GM18907 (cell line): ENCODE data around the gene OCA2.

Source experiments
- ATAC-seq: cut with Tn5 transposase; IDR thresholded peaks from one replicate; pipeline ENCODE4 v1.9.1; 2021; ENCODE audit warnings: mild to moderate bottlenecking, moderate library complexity; ENCODE audit not compliant: unreplicated experiment

Gene OCA2

GRCh38 chr15:28082891-28083684 lies 16.0 kb downstream of the OCA2 start:
- ATAC-seq: no peak

- ATAC-seq: no peak
Observed at GRCh38 chr15:28081594-28081993, 17.5 kb downstream of the OCA2 start.

DNA sequence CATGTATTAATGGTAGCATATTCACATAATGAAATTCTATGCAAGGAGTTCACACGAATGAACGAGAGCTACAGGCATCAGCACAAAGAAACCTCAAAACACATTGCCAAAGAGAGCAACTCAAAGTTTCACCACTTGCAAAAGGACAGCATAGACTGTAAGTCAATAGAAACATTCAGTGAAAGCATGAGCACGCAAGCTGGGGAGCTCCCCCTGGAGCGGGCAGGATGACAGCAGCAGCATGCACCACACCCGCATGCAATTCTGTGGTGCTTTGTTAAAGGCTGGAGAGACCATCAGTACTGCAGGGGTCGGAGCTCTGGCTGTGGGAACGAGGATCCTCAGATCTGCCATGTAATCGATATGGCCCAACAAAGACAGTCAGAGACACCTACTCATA lies 18.7 kb downstream of the OCA2 start:
- ATAC-seq: no peak

- no peak for ATAC-seq
Observed at GRCh38 chr15:28079313-28079969, 19.7 kb downstream of the OCA2 start.

DNA sequence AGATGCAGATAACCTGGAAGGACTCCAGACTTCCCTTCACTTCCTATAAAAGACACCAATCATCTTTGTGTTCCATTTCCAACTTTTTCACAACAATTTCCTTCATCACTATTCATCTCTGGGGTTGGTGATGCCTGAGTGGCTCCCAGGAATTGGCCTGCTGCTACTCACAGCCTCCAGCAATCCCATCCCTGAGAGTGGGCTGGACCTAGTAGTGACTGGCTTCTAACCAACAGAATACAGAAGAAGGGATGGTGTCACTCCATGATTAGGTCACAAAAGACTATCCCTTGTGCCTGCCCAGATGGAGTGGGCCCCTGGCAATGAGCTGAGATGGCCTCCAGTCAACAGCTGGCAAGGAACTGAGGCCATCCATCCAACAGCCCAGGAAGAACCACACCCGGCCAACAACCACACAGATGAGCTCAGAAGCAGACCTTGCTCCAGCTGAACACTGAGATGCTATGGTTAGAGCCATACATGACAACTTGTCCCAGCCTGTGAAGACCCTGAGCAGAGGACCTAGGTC lies 20.9 kb downstream of the OCA2 start:
- ATAC-seq: no peak

GRCh38 chr15:28075573-28075972 lies 23.5 kb downstream of the OCA2 start:
- no peak for ATAC-seq

DNA sequence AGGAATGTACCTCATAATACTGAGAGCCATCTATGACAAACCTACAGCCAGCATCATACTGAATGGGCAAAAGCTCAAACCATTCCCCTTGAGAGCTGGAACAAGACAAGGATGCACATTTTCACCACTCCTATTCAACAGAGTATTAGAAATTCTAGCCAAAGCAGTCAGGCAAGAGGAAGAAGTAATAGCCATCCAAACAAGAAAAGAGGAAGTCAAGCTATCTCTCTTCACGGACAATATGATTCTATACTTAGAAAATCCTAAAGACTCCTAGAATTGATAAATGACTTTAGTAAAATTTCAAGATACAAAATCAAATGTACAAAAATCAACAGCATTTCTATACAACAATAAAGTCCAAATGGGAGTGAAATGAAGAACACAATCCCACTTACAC lies 30.2 kb downstream of the OCA2 start:
- ATAC-seq: no peak

GRCh38 chr15:28066231-28066630 lies 32.9 kb downstream of the OCA2 start:
- no peak for ATAC-seq

DNA sequence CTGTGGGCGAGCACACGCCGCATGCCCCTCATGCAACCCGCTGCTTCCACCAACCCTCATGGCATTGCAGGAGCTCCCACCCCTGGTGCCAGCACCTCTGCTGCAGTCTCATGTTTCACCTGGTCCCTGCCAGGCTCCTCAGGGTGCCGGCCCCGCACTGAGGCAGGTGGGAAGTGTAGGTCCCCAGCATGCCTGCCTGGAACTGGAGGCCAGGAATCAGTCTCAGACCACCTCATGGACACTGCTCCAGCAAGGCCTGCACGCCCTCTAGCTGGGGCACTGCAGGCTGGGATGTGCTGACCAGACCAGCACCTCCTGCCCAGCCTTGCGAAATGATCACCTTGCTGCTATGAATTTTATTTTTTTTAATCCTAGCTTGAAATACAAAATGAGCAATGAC lies 39.1 kb downstream of the OCA2 start:
- ATAC-seq: no peak

DNA sequence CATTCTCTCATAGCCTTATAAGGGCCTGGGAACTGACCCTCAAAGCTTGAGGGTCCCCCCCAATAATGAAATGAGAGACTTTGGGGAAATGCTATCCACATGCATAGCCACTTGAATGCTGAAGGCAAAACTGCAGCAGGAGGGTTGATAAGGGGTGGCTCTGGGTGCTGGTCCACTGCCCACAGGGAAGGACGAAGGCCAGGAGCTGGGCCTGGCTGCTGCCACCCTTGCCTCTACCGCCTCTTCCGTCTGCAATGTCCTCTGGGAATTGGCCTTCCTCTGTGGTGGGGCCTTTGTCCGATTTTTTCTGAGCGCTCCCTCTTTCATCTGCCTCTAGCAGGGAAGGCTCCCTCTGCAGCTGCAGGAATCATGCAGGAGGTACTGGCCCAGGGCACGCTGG lies 41.0 kb downstream of the OCA2 start:
- no peak for ATAC-seq

GRCh38 chr15:28051955-28052633 lies 47.0 kb downstream of the OCA2 start:
- ATAC-seq: no peak

DNA sequence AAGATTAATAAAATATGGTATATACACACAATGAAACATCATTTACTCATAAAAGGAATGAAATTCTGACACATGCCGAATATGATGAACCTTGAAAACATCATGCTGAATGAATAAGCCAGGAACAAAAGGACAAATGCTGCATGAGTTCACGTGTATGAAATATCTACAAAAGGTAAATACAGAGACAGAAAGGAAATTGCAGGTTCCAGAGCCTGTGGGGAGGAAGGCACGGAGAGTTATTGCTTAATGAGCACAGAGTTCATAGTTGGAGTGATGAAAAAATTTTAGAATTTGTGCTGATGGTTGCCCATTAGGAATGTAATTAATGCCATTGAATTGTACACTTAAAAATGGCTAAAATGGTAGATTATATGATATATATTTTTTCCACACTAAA lies 49.5 kb downstream of the OCA2 start:
- no peak for ATAC-seq

DNA sequence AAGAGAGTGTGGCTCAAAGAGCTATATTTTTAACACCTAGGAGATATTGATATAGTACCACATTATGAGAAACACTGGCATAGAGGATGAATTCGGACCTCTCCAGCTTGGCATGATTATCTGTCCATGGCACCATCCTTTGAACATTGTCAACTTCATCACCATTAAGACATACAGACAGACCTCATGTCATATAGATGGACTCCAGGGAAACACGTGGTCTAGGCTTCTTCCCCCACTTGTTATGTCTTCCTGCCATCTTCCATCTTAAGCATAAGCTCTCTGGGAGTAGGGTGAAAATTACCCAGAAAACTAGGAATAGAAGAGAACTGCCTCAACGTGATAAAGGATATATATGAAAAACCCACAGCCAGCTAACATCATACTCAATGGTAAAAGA lies 51.8 kb downstream of the OCA2 start:
- ATAC-seq: no peak

- no peak for ATAC-seq
Observed at GRCh38 chr15:28044121-28044672, 54.9 kb downstream of the OCA2 start.

- no peak for ATAC-seq
Observed at GRCh38 chr15:28043691-28044091, 55.4 kb downstream of the OCA2 start.

DNA sequence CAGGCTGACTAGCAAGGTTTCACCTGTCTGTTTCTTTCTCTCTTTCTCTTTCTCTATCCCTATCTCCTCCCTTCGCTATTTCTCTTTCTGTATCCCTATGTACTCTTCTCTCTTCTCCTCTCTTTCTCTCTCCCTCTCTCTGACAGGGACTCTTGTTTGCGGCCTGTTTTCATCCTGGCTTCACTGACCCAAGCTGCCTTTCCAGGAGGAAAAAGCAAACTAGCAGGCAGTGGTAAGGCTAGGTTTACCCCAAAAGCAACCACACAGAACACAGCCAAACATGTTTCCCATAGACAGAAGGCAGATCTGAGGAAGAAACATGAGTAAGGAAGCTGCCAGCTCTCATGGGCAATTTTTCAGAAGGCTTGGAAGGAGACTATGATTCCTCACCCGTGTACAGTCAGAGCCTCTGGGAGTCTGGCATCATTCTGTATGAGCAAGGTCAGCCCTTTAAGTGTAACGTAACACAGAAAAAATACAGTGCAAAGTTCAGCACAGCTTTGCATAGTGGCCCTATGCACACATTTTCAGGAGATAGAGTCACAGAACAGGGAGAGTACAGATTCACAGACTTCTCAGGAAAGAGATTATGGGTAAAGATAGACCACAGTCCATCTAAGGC lies 61.0 kb downstream of the OCA2 start:
- ATAC-seq: no peak

DNA sequence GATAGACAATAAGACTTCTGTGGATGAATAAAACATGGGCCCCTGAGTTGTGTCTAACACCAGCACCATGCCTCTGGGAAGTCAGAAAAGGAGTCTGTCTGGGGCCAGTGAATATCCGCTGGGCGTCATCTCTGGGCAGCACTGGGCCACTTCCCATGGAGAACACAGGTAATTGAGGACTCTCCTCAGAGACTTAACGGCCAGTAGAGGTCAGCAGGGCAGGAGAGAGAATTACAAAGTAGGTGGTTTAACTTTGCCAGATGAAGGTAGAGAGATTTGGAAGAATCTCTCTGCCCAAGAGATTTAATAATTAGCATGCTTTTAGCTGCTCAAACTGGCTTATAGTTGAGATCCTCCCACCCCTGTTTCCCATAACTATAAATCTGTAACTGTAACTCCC lies 65.7 kb downstream of the OCA2 start:
- ATAC-seq: no peak

DNA sequence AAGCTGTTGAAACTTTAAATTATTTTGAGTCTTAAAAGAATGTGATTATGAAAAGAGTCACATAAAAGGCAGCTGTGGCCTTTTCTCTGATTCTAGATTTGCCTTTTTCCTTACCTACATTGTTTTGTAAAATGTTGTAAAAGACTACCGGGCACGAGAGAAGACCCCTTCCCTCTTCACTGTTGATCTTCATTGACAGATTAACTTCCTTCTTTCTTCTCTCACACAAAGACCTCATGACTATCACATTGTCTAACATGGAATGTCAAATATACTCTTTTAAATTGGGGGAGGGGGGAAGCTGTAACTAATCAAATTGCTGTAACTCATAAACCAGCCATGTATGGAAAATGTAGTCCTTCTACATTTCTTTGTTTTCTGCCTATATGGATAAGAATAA lies 68.3 kb downstream of the OCA2 start:
- no peak for ATAC-seq

DNA sequence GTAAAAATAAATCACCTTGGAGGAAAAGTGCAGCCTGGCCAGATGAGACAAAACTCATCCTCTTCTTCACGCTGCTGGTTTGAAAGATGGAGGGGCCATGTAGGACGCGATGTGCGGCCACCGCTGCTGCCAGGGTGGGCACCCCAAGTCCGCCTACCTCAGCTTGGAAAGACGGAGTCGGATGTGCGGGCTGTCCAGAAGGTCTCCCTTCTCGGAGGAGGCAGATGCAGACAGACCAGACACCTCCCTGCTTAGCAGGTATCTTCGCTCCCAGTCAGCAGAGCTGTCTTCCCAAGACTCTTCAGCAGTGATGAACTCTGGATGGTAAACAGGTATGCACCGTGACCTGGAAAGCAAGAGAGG lies 71.4 kb downstream of the OCA2 start:
- ATAC-seq: no peak

DNA sequence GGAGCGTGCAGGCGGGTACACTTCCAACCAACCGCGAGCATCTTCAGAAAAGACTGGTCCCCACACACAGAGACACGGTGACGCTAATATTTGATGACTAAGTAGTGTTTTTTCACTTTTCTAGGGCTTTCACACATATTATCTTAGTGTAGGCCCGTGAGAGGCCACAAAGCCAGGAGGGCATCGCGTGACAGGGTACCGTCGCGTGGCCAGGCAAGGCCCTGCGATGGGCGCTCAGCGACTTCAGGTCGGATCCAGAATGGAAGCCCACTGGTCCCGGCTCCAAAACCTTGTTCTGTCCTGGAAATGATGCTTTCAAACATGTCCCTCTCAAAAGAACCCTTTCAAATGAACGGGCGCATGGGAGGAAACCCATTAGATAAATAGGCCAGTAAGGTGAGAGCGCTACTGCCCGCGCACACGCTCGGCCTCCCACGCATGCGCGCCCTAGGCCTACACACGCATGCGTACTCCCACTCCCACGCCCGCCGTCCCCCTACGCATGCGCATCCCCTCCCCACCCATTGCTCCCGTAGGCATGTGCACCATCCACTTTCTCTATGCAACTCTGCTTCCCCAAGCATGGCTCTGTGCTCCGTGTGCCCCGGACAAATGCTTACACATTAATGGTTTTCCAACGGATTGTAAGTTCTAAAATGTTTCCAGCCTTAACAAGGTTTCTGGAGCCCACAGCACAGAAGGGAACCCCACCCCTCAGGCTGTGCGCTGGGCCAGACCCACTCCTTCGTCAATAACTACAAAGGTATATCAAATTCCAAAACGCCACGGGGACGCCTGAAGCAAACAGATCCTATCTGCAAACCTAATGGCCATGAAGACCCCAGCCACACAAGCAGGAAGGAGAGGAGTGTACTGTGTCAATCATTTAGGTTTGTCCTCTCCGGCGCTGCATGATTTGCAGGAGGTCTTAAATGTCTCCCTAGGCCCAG lies 72.1 kb downstream of the OCA2 start:
- no peak for ATAC-seq
